ENCODE data around the gene PROCR.
"Not testable (repeated sequence)": the region's sequence is repeated elsewhere in the genome, so short reads cannot be mapped to it uniquely, and the experiment has no call there.

The PROCR gene

DNA sequence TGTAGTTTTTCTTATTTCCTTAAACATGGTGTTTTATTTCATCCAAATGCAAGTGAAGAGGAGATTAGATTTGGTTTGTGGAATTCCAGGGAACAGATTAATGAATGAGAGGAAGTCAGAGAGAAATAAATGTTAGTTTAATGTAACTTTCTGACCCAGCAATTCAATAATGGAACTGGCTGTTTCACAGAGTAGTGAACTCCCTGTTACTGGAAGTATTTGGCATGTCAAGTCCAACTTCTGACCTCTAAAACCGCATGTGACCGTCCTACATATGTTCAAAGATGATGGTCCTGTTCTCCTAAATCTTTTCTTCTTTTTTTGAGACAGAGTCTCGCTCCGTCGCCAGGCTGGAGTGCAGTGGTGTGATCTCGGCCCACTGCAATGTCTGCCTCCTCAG is 18.7 kb downstream of the PROCR start:
- no peak overlapping the region for H3K14ac ChIP-seq (ENCODE audit: low read length)
- no peaks in the 10 kb centered on the region for H3K36me3 ChIP-seq (replicated peaks in 1 of 2; ENCODE audit: control insufficient read depth in 2 of 2, insufficient read depth in 2 of 2, low read length in 2 of 2)
- H2BK12ac ChIP-seq (ENCODE audit: low read length) = no peak overlapping the region
- H4K8ac ChIP-seq (ENCODE audit: low read depth, low read length) = no peak overlapping the region
- H3K27me3 ChIP-seq (ENCODE audit: control insufficient read depth in 3 of 3, insufficient read depth in 3 of 3, low read depth in 1 of 3, low read length in 3 of 3) = peaks cover 0 to 32% (median 0%) of the 10 kb centered on the region in 3 experiments
- no CpG with 5 or more reads among the region's 6 CpGs for WGBS, 2 donors (ENCODE audit: extremely low coverage in 2 of 2, insufficient read length in 2 of 2, insufficient replicate concordance in 1 of 2)
- H3K9me3 ChIP-seq (replicated peaks in 1 of 2; ENCODE audit: control insufficient read depth in 2 of 2, insufficient read depth in 1 of 2, low read depth in 1 of 2, low read length in 2 of 2) = no peaks in the 10 kb centered on the region
- H2BK120ac ChIP-seq (ENCODE audit: low read depth, low read length) = no peak overlapping the region
- H3K27ac ChIP-seq (replicated peaks; ENCODE audit: low read length) = no peak overlapping the region
- H3K18ac ChIP-seq (ENCODE audit: low read length) = no peak overlapping the region
- H2AFZ ChIP-seq (ENCODE audit: low read length) = no peak overlapping the region
- H3K4ac ChIP-seq (ENCODE audit: low read length) = no peak overlapping the region
- H4K91ac ChIP-seq (ENCODE audit: low read depth, low read length, poor library complexity) = no peak overlapping the region
- H2AK5ac ChIP-seq (ENCODE audit: low read depth, low read length) = no peak overlapping the region
- no peak overlapping the region for H3K4me3 ChIP-seq (ENCODE audit: low read length in 2 of 2)
- H3K4me1 ChIP-seq (ENCODE audit: control insufficient read depth in 2 of 2, insufficient read depth in 1 of 2, low read depth in 1 of 2, low read length in 2 of 2) = peaks cover 0 to 3% of the 10 kb centered on the region in 2 donors
- H3K79me1 ChIP-seq (ENCODE audit: low read depth, low read length) = no peaks in the 10 kb centered on the region
- no peak overlapping the region for H2BK5ac ChIP-seq (ENCODE audit: low read length)
- no peak for DNase-seq (ENCODE audit: low spot score)
- no peak overlapping the region for H2BK15ac ChIP-seq (ENCODE audit: low read length)
- no peak overlapping the region for H3K4me2 ChIP-seq (ENCODE audit: insufficient read depth, low read length, poor library complexity, severe bottlenecking)
- H3K9ac ChIP-seq (ENCODE audit: low read depth, low read length, poor library complexity) = no peak overlapping the region
- no peak overlapping the region for H3K23ac ChIP-seq (ENCODE audit: low read depth, low read length, poor library complexity)

DNA sequence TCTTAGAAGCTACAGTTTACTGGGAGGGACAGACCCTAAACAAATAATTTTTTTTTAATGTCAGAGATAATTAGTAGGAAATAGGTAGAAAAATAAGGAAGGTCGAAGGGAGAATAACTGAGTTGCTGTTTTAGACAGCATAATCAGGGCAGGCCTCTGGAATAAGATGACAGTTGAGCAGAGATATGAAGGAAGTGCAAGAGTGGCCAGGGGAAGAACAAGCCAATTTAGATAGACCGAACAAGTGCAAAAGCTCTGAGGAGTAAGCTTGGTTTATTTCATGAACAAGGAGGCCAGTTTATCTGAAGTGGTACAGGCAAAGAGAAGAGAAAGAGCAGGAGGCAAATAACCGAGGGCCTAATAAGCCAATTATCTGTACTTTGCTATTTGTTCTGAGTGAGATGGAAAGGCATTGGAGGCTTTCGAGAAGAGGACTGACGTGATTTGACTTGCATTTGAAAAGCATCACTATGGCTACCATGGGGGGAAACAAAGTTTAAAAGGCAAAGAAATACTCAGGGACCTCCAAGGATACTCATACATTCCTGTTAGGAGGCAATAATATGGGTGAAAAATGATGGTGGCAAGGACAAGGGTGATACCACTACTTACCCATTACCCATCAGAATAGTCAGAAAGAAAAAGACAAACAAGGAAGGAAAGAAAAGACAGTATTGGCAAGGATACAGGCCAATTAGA is 19.7 kb downstream of the PROCR start:
- Histone ChIP-seq H2BK120ac (ENCODE audit: low read depth, low read length) (no peak overlapping the region), H2BK5ac (ENCODE audit: low read length) (no peak overlapping the region), H3K14ac (ENCODE audit: low read length) (no peak overlapping the region), H2AFZ (ENCODE audit: low read length) (no peak overlapping the region), H3K9ac (ENCODE audit: low read depth, low read length, poor library complexity) (no peak overlapping the region), H3K18ac (ENCODE audit: low read length) (no peak overlapping the region), H3K79me1 (ENCODE audit: low read depth, low read length) (no peaks in the 10 kb centered on the region), H3K23ac (ENCODE audit: low read depth, low read length, poor library complexity) (no peak overlapping the region), H3K27ac (replicated peaks; ENCODE audit: low read length) (no peak overlapping the region), H2BK12ac (ENCODE audit: low read length) (no peak overlapping the region), H3K4me1 (ENCODE audit: control insufficient read depth in 2 of 2, insufficient read depth in 1 of 2, low read depth in 1 of 2, low read length in 2 of 2) (peaks cover 0 to 3% of the 10 kb centered on the region in 2 donors), H3K36me3 (replicated peaks in 1 of 2; ENCODE audit: control insufficient read depth in 2 of 2, insufficient read depth in 2 of 2, low read length in 2 of 2) (no peaks in the 10 kb centered on the region), H2BK15ac (ENCODE audit: low read length) (no peak overlapping the region), H3K4me2 (ENCODE audit: insufficient read depth, low read length, poor library complexity, severe bottlenecking) (no peak overlapping the region), H4K8ac (ENCODE audit: low read depth, low read length) (no peak overlapping the region), H3K9me3 (replicated peaks in 1 of 2; ENCODE audit: control insufficient read depth in 2 of 2, insufficient read depth in 1 of 2, low read depth in 1 of 2, low read length in 2 of 2) (peaks cover 0 to 2% of the 10 kb centered on the region in 2 donors), H4K91ac (ENCODE audit: low read depth, low read length, poor library complexity) (no peak overlapping the region), H2AK5ac (ENCODE audit: low read depth, low read length) (no peak overlapping the region), H3K4ac (ENCODE audit: low read length) (no peak overlapping the region), H3K27me3 (ENCODE audit: control insufficient read depth in 3 of 3, insufficient read depth in 3 of 3, low read depth in 1 of 3, low read length in 3 of 3) (peaks cover 0 to 32% (median 0%) of the 10 kb centered on the region in 3 experiments), H3K4me3 (ENCODE audit: low read length in 2 of 2) (no peak overlapping the region)
- no peak for DNase-seq (ENCODE audit: low spot score)
- 100% methylated on average over 1 of the region's 5 CpGs; no CpG with 5 or more reads in 1 of the 2 donors for WGBS, 2 donors (ENCODE audit: extremely low coverage in 2 of 2, insufficient read length in 2 of 2, insufficient replicate concordance in 1 of 2)

DNA sequence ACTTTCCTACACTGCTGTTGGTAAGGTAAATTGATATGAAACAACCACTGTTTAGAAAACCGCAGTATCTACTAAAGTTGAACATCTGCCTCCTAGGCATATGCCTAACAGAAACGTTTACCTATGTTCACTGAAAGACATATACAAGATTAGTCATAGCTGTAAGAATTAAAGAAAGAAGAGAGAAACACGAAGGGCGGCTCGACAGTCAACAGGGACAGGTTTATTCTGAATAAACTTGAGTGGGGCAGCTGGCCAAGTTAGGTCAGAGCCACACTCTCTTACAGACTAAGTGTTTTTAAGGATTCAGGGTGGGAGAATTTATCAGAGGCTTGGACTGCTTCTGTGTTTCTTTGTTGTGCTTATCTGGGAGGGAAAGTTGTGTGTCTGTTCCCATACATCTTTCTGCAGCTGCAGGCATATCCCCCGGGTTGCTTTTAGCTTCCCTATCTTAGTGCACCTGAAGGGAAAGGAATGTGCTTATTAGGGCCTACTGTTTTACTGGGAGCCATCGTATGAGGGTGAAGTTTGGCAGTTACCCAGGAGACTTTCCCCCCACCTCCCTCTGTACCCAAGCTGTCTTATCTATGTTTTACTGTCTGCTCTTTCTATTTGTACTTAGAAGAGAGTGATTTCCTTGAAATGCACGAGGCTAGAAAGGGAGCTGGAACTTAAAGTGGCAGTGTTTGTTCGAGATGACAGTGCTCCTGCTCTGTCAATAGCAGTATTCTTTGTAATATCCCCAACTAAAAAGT is 20.4 kb downstream of the PROCR start:
- no peak overlapping the region for H2AK5ac ChIP-seq (ENCODE audit: low read depth, low read length)
- no peak overlapping the region for H3K4me3 ChIP-seq (ENCODE audit: low read length in 2 of 2)
- no peak overlapping the region for H4K91ac ChIP-seq (ENCODE audit: low read depth, low read length, poor library complexity)
- no peak overlapping the region for H3K23ac ChIP-seq (ENCODE audit: low read depth, low read length, poor library complexity)
- no peak overlapping the region for H2AFZ ChIP-seq (ENCODE audit: low read length)
- no peak overlapping the region for H2BK120ac ChIP-seq (ENCODE audit: low read depth, low read length)
- no peak overlapping the region for H2BK12ac ChIP-seq (ENCODE audit: low read length)
- no peaks in the 10 kb centered on the region for H3K36me3 ChIP-seq (replicated peaks in 1 of 2; ENCODE audit: control insufficient read depth in 2 of 2, insufficient read depth in 2 of 2, low read length in 2 of 2)
- no peak overlapping the region for H2BK5ac ChIP-seq (ENCODE audit: low read length)
- no peak overlapping the region for H3K18ac ChIP-seq (ENCODE audit: low read length)
- H3K4me2 ChIP-seq (ENCODE audit: insufficient read depth, low read length, poor library complexity, severe bottlenecking) = no peak overlapping the region
- no peak overlapping the region for H4K8ac ChIP-seq (ENCODE audit: low read depth, low read length)
- peaks cover 0 to 3% of the 10 kb centered on the region in 2 donors for H3K4me1 ChIP-seq (ENCODE audit: control insufficient read depth in 2 of 2, insufficient read depth in 1 of 2, low read depth in 1 of 2, low read length in 2 of 2)
- H2BK15ac ChIP-seq (ENCODE audit: low read length) = no peak overlapping the region
- H3K4ac ChIP-seq (ENCODE audit: low read length) = no peak overlapping the region
- no peak overlapping the region for H3K9ac ChIP-seq (ENCODE audit: low read depth, low read length, poor library complexity)
- H3K27me3 ChIP-seq (ENCODE audit: control insufficient read depth in 3 of 3, insufficient read depth in 3 of 3, low read depth in 1 of 3, low read length in 3 of 3) = peaks cover 0 to 25% (median 0%) of the 10 kb centered on the region in 3 experiments
- no peak overlapping the region for H3K27ac ChIP-seq (replicated peaks; ENCODE audit: low read length)
- peaks cover 0 to 7% of the 10 kb centered on the region in 2 donors for H3K9me3 ChIP-seq (replicated peaks in 1 of 2; ENCODE audit: control insufficient read depth in 2 of 2, insufficient read depth in 1 of 2, low read depth in 1 of 2, low read length in 2 of 2)
- no CpG with 5 or more reads among the region's 9 CpGs for WGBS, 2 donors (ENCODE audit: extremely low coverage in 2 of 2, insufficient read length in 2 of 2, insufficient replicate concordance in 1 of 2)
- no peaks in the 10 kb centered on the region for H3K79me1 ChIP-seq (ENCODE audit: low read depth, low read length)
- no peak for DNase-seq (ENCODE audit: low spot score)
- H3K14ac ChIP-seq (ENCODE audit: low read length) = no peak overlapping the region

DNA sequence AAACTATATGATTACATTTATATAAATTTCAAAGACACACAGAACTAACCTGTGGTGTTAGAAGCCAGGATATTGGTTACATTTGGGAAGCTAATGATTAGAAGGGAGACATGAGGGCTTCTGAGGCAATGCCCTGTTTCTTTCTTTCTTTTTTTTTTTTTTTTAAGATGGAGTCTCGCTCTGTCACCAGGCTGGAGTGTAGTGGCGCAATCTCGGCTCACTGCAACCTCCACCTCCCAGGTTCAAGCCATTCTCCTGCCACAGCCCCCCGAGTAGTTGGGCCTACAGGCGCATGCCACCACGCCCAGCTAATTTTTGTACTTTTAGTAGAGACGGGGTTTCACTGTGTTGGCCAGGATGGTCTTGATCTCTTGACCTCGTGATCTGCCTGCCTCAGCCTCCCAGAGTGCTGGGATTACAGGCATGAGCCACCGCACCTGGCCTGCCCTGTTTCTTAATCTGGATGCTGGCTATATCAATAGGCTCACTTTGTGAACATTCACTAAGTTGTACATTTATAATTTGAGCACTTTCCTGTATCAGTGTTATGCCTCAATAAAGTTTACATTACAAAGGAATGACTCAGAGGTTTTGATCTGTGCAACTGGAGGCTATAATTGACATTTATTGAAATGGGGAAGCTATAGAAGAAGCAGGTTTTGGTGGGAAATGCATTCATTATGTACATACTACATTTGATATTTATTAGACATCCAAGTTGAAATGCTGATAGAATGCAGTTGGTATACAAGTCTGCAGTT is 21.3 kb downstream of the PROCR start:
- not testable (repeated sequence) for H3K14ac ChIP-seq (ENCODE audit: low read length); H3K27ac ChIP-seq (replicated peaks; ENCODE audit: low read length); H3K4me1 ChIP-seq (ENCODE audit: control insufficient read depth in 2 of 2, insufficient read depth in 1 of 2, low read depth in 1 of 2, low read length in 2 of 2); H2BK120ac ChIP-seq (ENCODE audit: low read depth, low read length); H3K36me3 ChIP-seq (replicated peaks in 1 of 2; ENCODE audit: control insufficient read depth in 2 of 2, insufficient read depth in 2 of 2, low read length in 2 of 2); H3K18ac ChIP-seq (ENCODE audit: low read length); H3K4me3 ChIP-seq (ENCODE audit: low read length in 2 of 2); H4K8ac ChIP-seq (ENCODE audit: low read depth, low read length); H3K9me3 ChIP-seq (replicated peaks in 1 of 2; ENCODE audit: control insufficient read depth in 2 of 2, insufficient read depth in 1 of 2, low read depth in 1 of 2, low read length in 2 of 2); H2AFZ ChIP-seq (ENCODE audit: low read length); H2BK15ac ChIP-seq (ENCODE audit: low read length); H3K9ac ChIP-seq (ENCODE audit: low read depth, low read length, poor library complexity); DNase-seq (ENCODE audit: low spot score); H3K4ac ChIP-seq (ENCODE audit: low read length); H2BK12ac ChIP-seq (ENCODE audit: low read length); H3K79me1 ChIP-seq (ENCODE audit: low read depth, low read length); H2AK5ac ChIP-seq (ENCODE audit: low read depth, low read length); H3K23ac ChIP-seq (ENCODE audit: low read depth, low read length, poor library complexity); H2BK5ac ChIP-seq (ENCODE audit: low read length); H4K91ac ChIP-seq (ENCODE audit: low read depth, low read length, poor library complexity); H3K4me2 ChIP-seq (ENCODE audit: insufficient read depth, low read length, poor library complexity, severe bottlenecking)
- H3K27me3 ChIP-seq (ENCODE audit: control insufficient read depth in 3 of 3, insufficient read depth in 3 of 3, low read depth in 1 of 3, low read length in 3 of 3) = peaks cover 0 to 16% (median 0%) of the 10 kb centered on the region in 3 experiments
- WGBS, 2 donors (ENCODE audit: extremely low coverage in 2 of 2, insufficient read length in 2 of 2, insufficient replicate concordance in 1 of 2) = no CpG with 5 or more reads among the region's 9 CpGs
